Measurements from ENCODE around the gene SPNS3.
A peak's percentile ranks its signal among the peaks of the same experiment; 100 is the strongest.

The SPNS3 gene

GRCh38 chr17:4476511-4477070, 42.9 kb downstream of the SPNS3 start:
- Histone ChIP-seq H3K27ac (no peak overlapping the region), H3K4me3 (no peak overlapping the region), H3K27me3 (peaks cover 0 to 24% of the 10 kb centered on the region in 2 donors), H3K9me3 (no peaks in the 10 kb centered on the region), H3K4me1 (peaks cover 0 to 31% (median 0%) of the 10 kb centered on the region in 4 donors), H3K36me3 (no peaks in the 10 kb centered on the region)
- DNase-seq, result no peak
- intact Hi-C loops (cut with DNase I; ENCODE audit: low total_unique reads), result no loop called here
- TF ChIP-seq CTCF (IDR thresholded peaks at IDR 0.05), result no peak

- H3K36me3 ChIP-seq, result no peaks in the 10 kb centered on the region
- DNase-seq, result no peak
- peaks cover 0 to 26% of the 10 kb centered on the region in 2 donors for H3K27me3 ChIP-seq
- no peak overlapping the region for H3K27ac ChIP-seq
- H3K4me1 ChIP-seq, result peaks cover 0 to 31% (median 0%) of the 10 kb centered on the region in 4 donors
- no peak overlapping the region for H3K4me3 ChIP-seq
- no peaks in the 10 kb centered on the region for H3K9me3 ChIP-seq
- intact Hi-C loops (cut with DNase I; ENCODE audit: low total_unique reads), result no loop called here
- TF ChIP-seq CTCF (IDR thresholded peaks at IDR 0.05), result no peak
These were observed 43.6 kb downstream of the SPNS3 start for GRCh38 chr17:4477255-4477791.

GRCh38 chr17:4478318-4478830, 44.6 kb downstream of the SPNS3 start:
- TF ChIP-seq CTCF (IDR thresholded peaks at IDR 0.05), result no peak
- intact Hi-C loops (cut with DNase I; ENCODE audit: low total_unique reads), result no loop called here
- H3K27ac ChIP-seq, result no peak overlapping the region
- DNase-seq, result no peak
- peaks cover 0 to 35% (median 0%) of the 10 kb centered on the region in 4 donors for H3K4me1 ChIP-seq
- H3K27me3 ChIP-seq, result peaks cover 0 to 34% of the 10 kb centered on the region in 2 donors
- no peaks in the 10 kb centered on the region for H3K36me3 ChIP-seq
- H3K4me3 ChIP-seq, result no peak overlapping the region
- H3K9me3 ChIP-seq, result no peaks in the 10 kb centered on the region

GRCh38 chr17:4479340-4479981, 45.7 kb downstream of the SPNS3 start:
- H3K9me3 ChIP-seq, result no peaks in the 10 kb centered on the region
- no peak for TF ChIP-seq CTCF (IDR thresholded peaks at IDR 0.05)
- no peak overlapping the region for H3K4me3 ChIP-seq
- H3K4me1 ChIP-seq, result peaks cover 0 to 30% (median 0%) of the 10 kb centered on the region in 4 donors
- DNase-seq, result peak in 1 of 2 donors; percentile 50
- intact Hi-C loops (cut with DNase I; ENCODE audit: low total_unique reads), result no loop called here
- no peak overlapping the region for H3K27ac ChIP-seq
- peaks cover 0 to 28% of the 10 kb centered on the region in 2 donors for H3K27me3 ChIP-seq
- H3K36me3 ChIP-seq, result no peaks in the 10 kb centered on the region

GRCh38 chr17:4479982-4480751, 46.4 kb downstream of the SPNS3 start:
- TF ChIP-seq CTCF (IDR thresholded peaks at IDR 0.05), result no peak
- Histone ChIP-seq H3K9me3 (no peaks in the 10 kb centered on the region), H3K4me1 (peaks cover 0 to 29% (median 0%) of the 10 kb centered on the region in 4 donors), H3K36me3 (no peaks in the 10 kb centered on the region), H3K27ac (no peak overlapping the region), H3K4me3 (no peak overlapping the region), H3K27me3 (peaks cover 0 to 26% of the 10 kb centered on the region in 2 donors)
- peak in 1 of 2 donors; percentile 50 for DNase-seq
- intact Hi-C loops (cut with DNase I; ENCODE audit: low total_unique reads), result no loop called here
